ENCODE data around the gene SLX4IP. TPM values are rescaled to one million over a fixed set of nuclear protein-coding genes. Genes with fewer than 3 reads are reported as not detected.

The SLX4IP gene
- total and polyA plus RNA-seq, 2 of the 13 experiments (the other 11 are each of a cell fraction or from before 2014, with no cell fraction given), result 3.6 to 7.3 TPM

- TF ChIP-seq EHMT2 (IDR thresholded peaks at IDR 0.05; ENCODE audit: borderline replicate concordance, low read depth, low read length) (no peak), SNRNP70 (IDR thresholded peaks at IDR 0.05; ENCODE audit: low read depth, low read length) (no peak), SMAD3 (CRISPR knock-in tag; IDR thresholded peaks at IDR 0.05) (peak; percentile 62; the same call in 1 of the 2 replicates), TARDBP (CRISPR knock-in tag; IDR thresholded peaks at IDR 0.05) (peak; percentile 72), POLR2AphosphoS2 (IDR thresholded peaks at IDR 0.05; ENCODE audit: low read depth, low read length) (peak; percentile 70; the same call in 1 of the 2 replicates), U2AF2 (IDR thresholded peaks at IDR 0.05; ENCODE audit: low read depth, low read length) (no peak), MXD4 (CRISPR knock-in tag; IDR thresholded peaks at IDR 0.05) (peak; percentile 84; the same call in 1 of the 2 replicates), ZNF530 (CRISPR knock-in tag; IDR thresholded peaks at IDR 0.05; ENCODE audit: low read depth) (no peak), CEBPZ (IDR thresholded peaks at IDR 0.05; ENCODE audit: low read length) (no peak), RARA (CRISPR knock-in tag; IDR thresholded peaks at IDR 0.05) (peak; percentile 39), ZNF761 (CRISPR knock-in tag; conservative IDR thresholded peaks at IDR 0.05) (0 out of 2 replicates have a peak, but pooled peaks have one; percentile 27), ZSCAN20 (CRISPR knock-in tag; IDR thresholded peaks at IDR 0.05; ENCODE audit: borderline replicate concordance) (no peak), PHF5A (CRISPR knock-in tag; IDR thresholded peaks at IDR 0.05; ENCODE audit: low read depth, unreplicated experiment) (peak; percentile 80), ZKSCAN5 (CRISPR knock-in tag; IDR thresholded peaks at IDR 0.05) (peak; percentile 75; the same call in 1 of the 2 replicates), MTA3 (CRISPR knock-in tag; IDR thresholded peaks at IDR 0.05) (no peak), ZNF790 (CRISPR knock-in tag; IDR thresholded peaks at IDR 0.05; ENCODE audit: borderline replicate concordance) (no peak), ZNF282 (IDR thresholded peaks at IDR 0.05; ENCODE audit: partially characterized antibody) (no peak)
- TF ChIP-seq, protein P1, sequence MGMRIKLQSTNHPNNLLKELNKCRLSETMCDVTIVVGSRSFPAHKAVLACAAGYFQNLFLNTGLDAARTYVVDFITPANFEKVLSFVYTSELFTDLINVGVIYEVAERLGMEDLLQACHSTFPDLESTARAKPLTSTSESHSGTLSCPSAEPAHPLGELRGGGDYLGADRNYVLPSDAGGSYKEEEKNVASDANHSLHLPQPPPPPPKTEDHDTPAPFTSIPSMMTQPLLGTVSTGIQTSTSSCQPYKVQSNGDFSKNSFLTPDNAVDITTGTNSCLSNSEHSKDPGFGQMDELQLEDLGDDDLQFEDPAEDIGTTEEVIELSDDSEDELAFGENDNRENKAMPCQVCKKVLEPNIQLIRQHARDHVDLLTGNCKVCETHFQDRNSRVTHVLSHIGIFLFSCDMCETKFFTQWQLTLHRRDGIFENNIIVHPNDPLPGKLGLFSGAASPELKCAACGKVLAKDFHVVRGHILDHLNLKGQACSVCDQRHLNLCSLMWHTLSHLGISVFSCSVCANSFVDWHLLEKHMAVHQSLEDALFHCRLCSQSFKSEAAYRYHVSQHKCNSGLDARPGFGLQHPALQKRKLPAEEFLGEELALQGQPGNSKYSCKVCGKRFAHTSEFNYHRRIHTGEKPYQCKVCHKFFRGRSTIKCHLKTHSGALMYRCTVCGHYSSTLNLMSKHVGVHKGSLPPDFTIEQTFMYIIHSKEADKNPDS (CRISPR knock-in tag; IDR thresholded peaks at IDR 0.05), result no peak
- TF ChIP-seq, protein P2, sequence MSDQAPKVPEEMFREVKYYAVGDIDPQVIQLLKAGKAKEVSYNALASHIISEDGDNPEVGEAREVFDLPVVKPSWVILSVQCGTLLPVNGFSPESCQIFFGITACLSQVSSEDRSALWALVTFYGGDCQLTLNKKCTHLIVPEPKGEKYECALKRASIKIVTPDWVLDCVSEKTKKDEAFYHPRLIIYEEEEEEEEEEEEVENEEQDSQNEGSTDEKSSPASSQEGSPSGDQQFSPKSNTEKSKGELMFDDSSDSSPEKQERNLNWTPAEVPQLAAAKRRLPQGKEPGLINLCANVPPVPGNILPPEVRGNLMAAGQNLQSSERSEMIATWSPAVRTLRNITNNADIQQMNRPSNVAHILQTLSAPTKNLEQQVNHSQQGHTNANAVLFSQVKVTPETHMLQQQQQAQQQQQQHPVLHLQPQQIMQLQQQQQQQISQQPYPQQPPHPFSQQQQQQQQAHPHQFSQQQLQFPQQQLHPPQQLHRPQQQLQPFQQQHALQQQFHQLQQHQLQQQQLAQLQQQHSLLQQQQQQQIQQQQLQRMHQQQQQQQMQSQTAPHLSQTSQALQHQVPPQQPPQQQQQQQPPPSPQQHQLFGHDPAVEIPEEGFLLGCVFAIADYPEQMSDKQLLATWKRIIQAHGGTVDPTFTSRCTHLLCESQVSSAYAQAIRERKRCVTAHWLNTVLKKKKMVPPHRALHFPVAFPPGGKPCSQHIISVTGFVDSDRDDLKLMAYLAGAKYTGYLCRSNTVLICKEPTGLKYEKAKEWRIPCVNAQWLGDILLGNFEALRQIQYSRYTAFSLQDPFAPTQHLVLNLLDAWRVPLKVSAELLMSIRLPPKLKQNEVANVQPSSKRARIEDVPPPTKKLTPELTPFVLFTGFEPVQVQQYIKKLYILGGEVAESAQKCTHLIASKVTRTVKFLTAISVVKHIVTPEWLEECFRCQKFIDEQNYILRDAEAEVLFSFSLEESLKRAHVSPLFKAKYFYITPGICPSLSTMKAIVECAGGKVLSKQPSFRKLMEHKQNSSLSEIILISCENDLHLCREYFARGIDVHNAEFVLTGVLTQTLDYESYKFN (CRISPR knock-in tag; conservative IDR thresholded peaks at IDR 0.05), result no peak; the same call in 1 of the 2 replicates
Measured at GRCh38 chr20:10671221-10671918, 236.3 kb downstream of the SLX4IP start (continued).
